ENCODE measurements around the gene TSC22D2. TPM values are rescaled to one million over a fixed set of nuclear protein-coding genes. Genes with fewer than 3 reads are reported as not detected.
A peak's percentile ranks its signal among the peaks of the same experiment; 100 is the strongest.

The TSC22D2 gene
- total and polyA plus RNA-seq, 10 of the 15 experiments (the other 5 are each of a cell fraction or from before 2014, with no cell fraction given), result 7.4 to 19.4 (median 10.9) TPM

DNA sequence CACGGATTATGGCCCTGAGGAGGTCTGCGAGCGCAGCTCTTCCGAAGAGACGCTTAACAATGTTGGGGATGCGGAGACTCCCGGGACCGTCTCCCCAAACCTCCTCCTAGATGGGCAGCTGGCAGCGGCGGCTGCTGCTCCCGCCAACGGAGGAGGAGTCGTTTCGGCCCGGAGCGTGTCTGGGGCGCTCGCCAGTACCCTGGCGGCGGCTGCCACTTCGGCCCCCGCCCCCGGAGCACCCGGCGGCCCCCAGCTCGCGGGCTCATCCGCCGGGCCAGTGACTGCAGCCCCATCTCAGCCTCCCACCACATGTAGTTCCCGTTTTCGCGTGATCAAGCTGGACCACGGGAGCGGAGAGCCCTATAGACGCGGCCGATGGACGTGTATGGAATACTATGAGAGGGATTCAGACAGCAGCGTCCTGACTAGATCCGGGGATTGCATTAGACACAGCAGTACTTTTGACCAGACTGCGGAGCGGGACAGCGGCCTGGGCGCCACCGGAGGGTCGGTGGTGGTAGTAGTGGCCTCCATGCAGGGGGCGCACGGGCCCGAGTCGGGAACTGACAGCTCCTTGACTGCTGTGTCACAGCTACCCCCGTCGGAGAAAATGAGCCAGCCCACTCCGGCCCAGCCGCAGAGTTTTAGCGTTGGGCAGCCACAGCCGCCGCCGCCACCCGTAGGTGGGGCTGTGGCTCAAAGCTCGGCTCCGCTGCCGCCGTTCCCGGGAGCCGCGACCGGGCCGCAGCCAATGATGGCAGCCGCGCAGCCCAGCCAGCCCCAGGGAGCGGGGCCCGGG, 1.6 kb downstream of the TSC22D2 start:
- no peaks in the 10 kb centered on the region for H3K4me1 ChIP-seq (ENCODE audit: control insufficient read depth, insufficient read depth, low read length)
- ChIA-PET SMC1A (ENCODE audit: uncharacterized antibody, unreplicated experiment) (interaction anchor here (0.7 to 7.0 kb wide), 20 partner anchors 8 to 357 kb away, joined by 3 to 128 read pairs (median 4); partner anchors contain the start of gene SELENOT), RAD21 (ENCODE audit: unreplicated experiment) (interaction anchor here (0.7 to 5.0 kb wide), 21 partner anchors 9 to 189 kb away, joined by 3 to 52 read pairs (median 5); no protein-coding TSS in a partner anchor), POLR2A (interaction anchor here (0.6 to 4.1 kb wide), 15 partner anchors 8 to 355 kb away, joined by 3 to 36 read pairs (median 5); partner anchors contain the start of genes SELENOT and SIAH2), CTCF (interaction anchor here (0.6 to 5.4 kb wide), 25 partner anchors 10 to 271 kb away, joined by 3 to 35 read pairs (median 5); no protein-coding TSS in a partner anchor)
- WGBS (ENCODE audit: insufficient coverage, insufficient replicate concordance, low lambda C conversion rate, missing lambda C conversion rate), result 2% methylated on average over 72 of the region's 72 CpGs
- in situ Hi-C loops (cut with MboI), result no loop called here
- no peak for DNase-seq (ENCODE audit: low read depth, low spot score)
- BruUV-seq (replicated peaks), result no TSS peak
- ATAC-seq, result peak; percentile 49
- peak overlapping the region; percentile 78 for H3K27ac ChIP-seq (ENCODE audit: control insufficient read depth, insufficient read depth)
- H3K9me3 ChIP-seq (replicated peaks; ENCODE audit: control insufficient read depth, insufficient read depth, low read length), result no peaks in the 10 kb centered on the region
- no peaks in the 10 kb centered on the region for H3K27me3 ChIP-seq (replicated peaks in 1 of 2; ENCODE audit: control insufficient read depth in 2 of 2, insufficient read depth in 2 of 2, low read length in 1 of 2)
- peak overlapping the region; percentile 77 for H2AFZ ChIP-seq (ENCODE audit: control insufficient read depth, low read depth, low read length)
- H3K4me3 ChIP-seq, result peak overlapping the region; percentile 96
- peak overlapping the region; percentile 86 for H3K4me2 ChIP-seq (ENCODE audit: control insufficient read depth, insufficient read depth)
- H3K9ac ChIP-seq (ENCODE audit: control insufficient read depth, insufficient read depth, low read length), result peak overlapping the region; percentile 92
- no peak for FAIRE-seq
- no peaks in the 10 kb centered on the region; the same call in 1 of the 2 replicates for H4K20me1 ChIP-seq (ENCODE audit: control insufficient read depth, insufficient read depth)
- intact Hi-C loops (cut with micrococcal nuclease; ENCODE audit: unreplicated experiment), result loop anchor here (2.0 to 5.0 kb wide), 6 partner anchors 37 to 193 kb away; partner anchors contain the start of genes EIF2A, SELENOT and SERP1
- H3K79me2 ChIP-seq (ENCODE audit: control insufficient read depth, insufficient read depth, low read length), result peaks cover 61% of the 10 kb centered on the region
- H3K36me3 ChIP-seq (ENCODE audit: control insufficient read depth in 2 of 2, insufficient read depth in 2 of 2, low read length in 1 of 2), result no peaks in the 10 kb centered on the region
- TF ChIP-seq ZNF384 (IDR thresholded peaks at IDR 0.05; ENCODE audit: borderline replicate concordance, low read depth, low read length) (no peak), JUNB (IDR thresholded peaks at IDR 0.05) (no peak), BCL11A (IDR thresholded peaks at IDR 0.05; ENCODE audit: low read depth, low read length) (no peak), WRNIP1 (IDR thresholded peaks at IDR 0.05; ENCODE audit: borderline replicate concordance, low read depth, low read length) (no peak), MYB (IDR thresholded peaks at IDR 0.05; ENCODE audit: borderline replicate concordance, low read depth, low read length) (no peak), SMAD1 (IDR thresholded peaks at IDR 0.05; ENCODE audit: low read depth, partially characterized antibody) (no peak), LARP7 (IDR thresholded peaks at IDR 0.05) (no peak), ZNF622 (IDR thresholded peaks at IDR 0.05) (no peak), TAF1 (IDR thresholded peaks at IDR 0.05; ENCODE audit: borderline replicate concordance, low read depth, low read length) (0 out of 2 replicates have a peak, but pooled peaks have one; percentile 37), SMC3 (IDR thresholded peaks at IDR 0.05; ENCODE audit: borderline replicate concordance, low read length) (peak; percentile 35), CHD1 (IDR thresholded peaks at IDR 0.05; ENCODE audit: low read depth, low read length) (peak; percentile 56; the same call in 1 of the 2 replicates), IKZF1 (conservative IDR thresholded peaks at IDR 0.05) (peak; percentile 60), SIN3A (IDR thresholded peaks at IDR 0.05; ENCODE audit: low read depth, low read length) (peak; percentile 71; the same call in 1 of the 2 replicates), JUND (IDR thresholded peaks at IDR 0.05; ENCODE audit: low read depth, low read length) (0 out of 2 replicates have a peak, but pooled peaks have one; percentile 42)
- TF ChIP-seq, protein P1, sequence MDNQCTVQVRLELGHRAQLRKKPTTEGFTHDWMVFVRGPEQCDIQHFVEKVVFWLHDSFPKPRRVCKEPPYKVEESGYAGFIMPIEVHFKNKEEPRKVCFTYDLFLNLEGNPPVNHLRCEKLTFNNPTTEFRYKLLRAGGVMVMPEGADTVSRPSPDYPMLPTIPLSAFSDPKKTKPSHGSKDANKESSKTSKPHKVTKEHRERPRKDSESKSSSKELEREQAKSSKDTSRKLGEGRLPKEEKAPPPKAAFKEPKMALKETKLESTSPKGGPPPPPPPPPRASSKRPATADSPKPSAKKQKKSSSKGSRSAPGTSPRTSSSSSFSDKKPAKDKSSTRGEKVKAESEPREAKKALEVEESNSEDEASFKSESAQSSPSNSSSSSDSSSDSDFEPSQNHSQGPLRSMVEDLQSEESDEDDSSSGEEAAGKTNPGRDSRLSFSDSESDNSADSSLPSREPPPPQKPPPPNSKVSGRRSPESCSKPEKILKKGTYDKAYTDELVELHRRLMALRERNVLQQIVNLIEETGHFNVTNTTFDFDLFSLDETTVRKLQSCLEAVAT (IDR thresholded peaks at IDR 0.05), result peak; percentile 27; the same call in 1 of the 2 replicates
- TF ChIP-seq, protein P2, sequence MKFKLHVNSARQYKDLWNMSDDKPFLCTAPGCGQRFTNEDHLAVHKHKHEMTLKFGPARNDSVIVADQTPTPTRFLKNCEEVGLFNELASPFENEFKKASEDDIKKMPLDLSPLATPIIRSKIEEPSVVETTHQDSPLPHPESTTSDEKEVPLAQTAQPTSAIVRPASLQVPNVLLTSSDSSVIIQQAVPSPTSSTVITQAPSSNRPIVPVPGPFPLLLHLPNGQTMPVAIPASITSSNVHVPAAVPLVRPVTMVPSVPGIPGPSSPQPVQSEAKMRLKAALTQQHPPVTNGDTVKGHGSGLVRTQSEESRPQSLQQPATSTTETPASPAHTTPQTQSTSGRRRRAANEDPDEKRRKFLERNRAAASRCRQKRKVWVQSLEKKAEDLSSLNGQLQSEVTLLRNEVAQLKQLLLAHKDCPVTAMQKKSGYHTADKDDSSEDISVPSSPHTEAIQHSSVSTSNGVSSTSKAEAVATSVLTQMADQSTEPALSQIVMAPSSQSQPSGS (IDR thresholded peaks at IDR 0.05; ENCODE audit: low read length), result no peak
- TF ChIP-seq, protein P3, sequence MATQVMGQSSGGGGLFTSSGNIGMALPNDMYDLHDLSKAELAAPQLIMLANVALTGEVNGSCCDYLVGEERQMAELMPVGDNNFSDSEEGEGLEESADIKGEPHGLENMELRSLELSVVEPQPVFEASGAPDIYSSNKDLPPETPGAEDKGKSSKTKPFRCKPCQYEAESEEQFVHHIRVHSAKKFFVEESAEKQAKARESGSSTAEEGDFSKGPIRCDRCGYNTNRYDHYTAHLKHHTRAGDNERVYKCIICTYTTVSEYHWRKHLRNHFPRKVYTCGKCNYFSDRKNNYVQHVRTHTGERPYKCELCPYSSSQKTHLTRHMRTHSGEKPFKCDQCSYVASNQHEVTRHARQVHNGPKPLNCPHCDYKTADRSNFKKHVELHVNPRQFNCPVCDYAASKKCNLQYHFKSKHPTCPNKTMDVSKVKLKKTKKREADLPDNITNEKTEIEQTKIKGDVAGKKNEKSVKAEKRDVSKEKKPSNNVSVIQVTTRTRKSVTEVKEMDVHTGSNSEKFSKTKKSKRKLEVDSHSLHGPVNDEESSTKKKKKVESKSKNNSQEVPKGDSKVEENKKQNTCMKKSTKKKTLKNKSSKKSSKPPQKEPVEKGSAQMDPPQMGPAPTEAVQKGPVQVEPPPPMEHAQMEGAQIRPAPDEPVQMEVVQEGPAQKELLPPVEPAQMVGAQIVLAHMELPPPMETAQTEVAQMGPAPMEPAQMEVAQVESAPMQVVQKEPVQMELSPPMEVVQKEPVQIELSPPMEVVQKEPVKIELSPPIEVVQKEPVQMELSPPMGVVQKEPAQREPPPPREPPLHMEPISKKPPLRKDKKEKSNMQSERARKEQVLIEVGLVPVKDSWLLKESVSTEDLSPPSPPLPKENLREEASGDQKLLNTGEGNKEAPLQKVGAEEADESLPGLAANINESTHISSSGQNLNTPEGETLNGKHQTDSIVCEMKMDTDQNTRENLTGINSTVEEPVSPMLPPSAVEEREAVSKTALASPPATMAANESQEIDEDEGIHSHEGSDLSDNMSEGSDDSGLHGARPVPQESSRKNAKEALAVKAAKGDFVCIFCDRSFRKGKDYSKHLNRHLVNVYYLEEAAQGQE (IDR thresholded peaks at IDR 0.05; ENCODE audit: low read depth, low read length), result no peak

Data from GM12878 (cell line).